ENCODE results near the gene SH2D3C. TPM values are rescaled to one million over a fixed set of nuclear protein-coding genes. Genes with fewer than 3 reads are reported as not detected.
"Not testable (repeated sequence)": the region's sequence is repeated elsewhere in the genome, so short reads cannot be mapped to it uniquely, and the experiment has no call there.

Gene SH2D3C
- polyA plus RNA-seq, 3 donors = 13.2 to 17.6 (median 16.1) TPM

DNA sequence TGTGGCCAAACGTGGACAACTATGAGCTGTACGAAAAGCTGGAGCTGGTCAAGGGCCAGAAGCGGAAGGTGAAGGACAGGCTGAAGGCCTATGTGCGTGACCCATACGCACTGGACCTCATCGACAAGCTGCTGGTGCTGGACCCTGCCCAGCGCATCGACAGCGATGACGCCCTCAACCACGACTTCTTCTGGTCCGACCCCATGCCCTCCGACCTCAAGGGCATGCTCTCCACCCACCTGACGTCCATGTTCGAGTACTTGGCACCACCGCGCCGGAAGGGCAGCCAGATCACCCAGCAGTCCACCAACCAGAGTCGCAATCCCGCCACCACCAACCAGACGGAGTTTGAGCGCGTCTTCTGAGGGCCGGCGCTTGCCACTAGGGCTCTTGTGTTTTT, 10.7 kb upstream of the SH2D3C start:
- DNase-seq (ENCODE audit: extremely low read depth in 1 of 11, low read depth in 9 of 11, low spot score in 4 of 11) = no peak

DNA sequence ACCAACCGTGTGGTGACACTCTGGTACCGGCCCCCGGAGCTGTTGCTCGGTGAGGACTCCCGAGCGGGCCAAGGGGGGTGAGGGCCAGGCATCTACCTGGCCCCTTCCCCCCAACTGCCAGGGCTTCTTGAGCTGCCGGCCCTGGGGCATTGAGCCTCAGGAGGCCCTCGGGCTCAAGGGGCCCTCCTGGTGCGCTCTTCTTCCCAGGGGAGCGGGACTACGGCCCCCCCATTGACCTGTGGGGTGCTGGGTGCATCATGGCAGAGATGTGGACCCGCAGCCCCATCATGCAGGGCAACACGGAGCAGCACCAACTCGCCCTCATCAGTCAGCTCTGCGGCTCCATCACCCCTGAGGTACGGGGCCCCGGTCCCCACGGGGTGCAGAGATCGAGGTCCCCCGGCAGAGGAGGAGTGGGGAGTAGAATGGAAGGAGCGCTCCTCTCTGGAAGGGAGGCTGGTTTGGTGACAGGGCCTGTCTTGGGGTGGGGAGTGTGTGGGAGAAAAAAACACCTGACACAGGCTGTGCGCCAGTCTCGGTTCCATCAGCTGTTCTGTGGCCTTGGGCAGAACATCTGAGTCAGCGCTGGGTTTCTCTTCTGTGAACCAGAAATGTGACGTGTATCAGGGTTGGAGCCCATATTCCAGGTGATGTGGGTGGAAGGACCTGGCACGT, 10.0 kb upstream of the SH2D3C start:
- no peak for DNase-seq (ENCODE audit: extremely low read depth in 1 of 11, low read depth in 9 of 11, low spot score in 4 of 11)

DNA sequence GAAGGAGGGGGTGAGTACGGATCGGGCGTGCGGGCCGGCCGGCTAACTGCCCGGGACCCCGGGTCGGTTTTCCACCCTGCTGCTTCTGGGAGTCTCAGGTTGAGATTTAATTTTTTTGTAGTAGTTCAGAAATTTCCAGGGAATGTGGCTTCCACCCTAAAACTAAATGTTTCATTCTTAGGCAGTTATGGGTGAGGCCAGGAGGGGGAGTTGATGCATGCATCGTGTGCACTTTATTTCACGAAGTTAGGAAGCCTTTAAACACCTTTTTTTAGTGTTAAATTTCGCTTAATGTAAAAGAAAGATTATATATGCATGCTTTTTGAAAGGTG, 8.3 kb upstream of the SH2D3C start:
- no peak for DNase-seq (ENCODE audit: extremely low read depth in 1 of 11, low read depth in 9 of 11, low spot score in 4 of 11)

DNA sequence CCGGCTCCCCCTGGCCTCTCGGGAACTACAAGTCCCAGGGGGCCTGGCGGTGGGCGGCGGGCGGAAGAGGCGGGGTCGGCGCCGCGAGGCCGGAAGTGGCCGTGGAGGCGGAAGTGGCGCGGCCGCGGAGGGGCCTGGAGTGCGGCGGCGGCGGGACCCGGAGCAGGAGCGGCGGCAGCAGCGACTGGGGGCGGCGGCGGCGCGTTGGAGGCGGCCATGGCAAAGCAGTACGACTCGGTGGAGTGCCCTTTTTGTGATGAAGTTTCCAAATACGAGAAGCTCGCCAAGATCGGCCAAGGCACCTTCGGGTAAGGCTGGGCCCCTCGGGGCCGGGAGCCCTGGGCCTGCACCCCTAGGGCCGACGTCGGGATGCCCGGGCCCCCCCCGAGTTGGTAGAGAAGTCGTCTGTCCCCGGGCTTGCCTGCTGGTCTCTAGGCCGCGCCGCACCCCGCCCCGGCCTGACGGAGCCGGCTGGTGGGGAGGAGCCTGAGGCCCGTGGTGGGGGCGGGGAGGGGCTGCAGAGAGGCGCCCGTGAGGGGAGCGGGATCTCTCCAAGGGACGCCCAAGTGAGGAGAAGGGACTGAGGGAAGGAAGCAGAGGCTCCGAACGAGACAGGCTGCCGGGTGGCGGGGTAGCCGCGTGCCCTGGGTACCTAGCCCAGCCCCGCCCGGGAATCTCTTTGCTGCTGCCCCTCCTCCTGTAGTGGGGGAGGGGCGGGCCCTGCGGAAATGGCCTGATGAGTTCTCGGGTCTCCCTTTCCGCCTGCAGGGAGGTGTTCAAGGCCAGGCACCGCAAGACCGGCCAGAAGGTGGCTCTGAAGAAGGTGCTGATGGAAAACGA, 7.7 kb upstream of the SH2D3C start, which contains the start of gene CDK9:
Gene CDK9, plus strand, starts transcription at position 102 of the 840 bp plus-strand sequence. Its CDS starts 115 bp downstream, at position 217.
- peak in 7 of 11 donors; percentile 75 to 87 (median 85) for DNase-seq (ENCODE audit: extremely low read depth in 1 of 11, low read depth in 9 of 11, low spot score in 4 of 11)

DNA sequence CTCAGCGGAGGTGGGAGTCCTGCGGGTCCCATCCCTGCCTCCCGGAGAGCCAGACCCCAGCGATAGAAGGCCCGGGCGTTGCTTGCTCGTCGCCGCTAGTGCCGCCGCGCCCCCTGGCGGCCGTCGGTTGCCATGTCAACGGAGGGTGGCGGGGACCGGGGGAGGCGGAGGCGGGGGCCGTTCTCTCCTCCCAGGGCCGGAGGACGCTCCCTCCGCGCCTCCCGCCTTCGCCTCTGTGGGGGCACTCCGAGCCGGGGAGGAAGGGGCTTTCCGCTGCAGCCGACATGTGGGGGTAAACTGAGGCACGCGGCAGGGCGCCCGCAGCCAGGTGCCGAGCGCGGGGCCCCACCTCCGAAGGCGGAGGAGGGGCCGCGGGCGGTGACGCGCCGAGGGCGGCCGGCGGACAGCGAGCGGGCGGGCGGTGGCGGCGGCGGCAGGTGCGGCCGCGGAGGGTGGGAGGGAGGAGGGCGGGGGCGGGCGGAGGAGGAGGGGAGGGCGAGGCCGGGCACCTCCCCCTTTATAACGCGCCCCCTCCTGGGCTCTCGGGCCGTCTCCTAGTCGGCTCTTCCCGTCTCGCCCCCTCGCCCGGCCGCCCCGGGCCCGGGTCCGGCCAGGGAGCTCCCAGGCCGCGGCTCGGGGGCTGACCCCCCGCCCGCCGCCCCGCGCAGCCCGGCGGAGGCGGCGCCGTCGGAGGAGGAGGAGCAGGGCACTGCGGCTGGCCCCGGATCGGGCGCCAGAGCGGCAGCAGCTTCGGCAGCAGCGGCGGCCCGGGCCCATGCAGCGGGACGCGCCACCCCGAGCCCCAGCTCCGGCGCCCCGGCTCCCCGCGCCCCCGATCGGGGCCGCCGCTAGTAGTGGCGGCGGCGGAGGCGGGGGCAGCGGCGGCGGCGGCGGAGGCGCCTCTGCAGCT, 6.8 kb upstream of the SH2D3C start:
- peak in 7 of 11 donors; percentile 72 to 88 (median 84) for DNase-seq (ENCODE audit: extremely low read depth in 1 of 11, low read depth in 9 of 11, low spot score in 4 of 11)

DNA sequence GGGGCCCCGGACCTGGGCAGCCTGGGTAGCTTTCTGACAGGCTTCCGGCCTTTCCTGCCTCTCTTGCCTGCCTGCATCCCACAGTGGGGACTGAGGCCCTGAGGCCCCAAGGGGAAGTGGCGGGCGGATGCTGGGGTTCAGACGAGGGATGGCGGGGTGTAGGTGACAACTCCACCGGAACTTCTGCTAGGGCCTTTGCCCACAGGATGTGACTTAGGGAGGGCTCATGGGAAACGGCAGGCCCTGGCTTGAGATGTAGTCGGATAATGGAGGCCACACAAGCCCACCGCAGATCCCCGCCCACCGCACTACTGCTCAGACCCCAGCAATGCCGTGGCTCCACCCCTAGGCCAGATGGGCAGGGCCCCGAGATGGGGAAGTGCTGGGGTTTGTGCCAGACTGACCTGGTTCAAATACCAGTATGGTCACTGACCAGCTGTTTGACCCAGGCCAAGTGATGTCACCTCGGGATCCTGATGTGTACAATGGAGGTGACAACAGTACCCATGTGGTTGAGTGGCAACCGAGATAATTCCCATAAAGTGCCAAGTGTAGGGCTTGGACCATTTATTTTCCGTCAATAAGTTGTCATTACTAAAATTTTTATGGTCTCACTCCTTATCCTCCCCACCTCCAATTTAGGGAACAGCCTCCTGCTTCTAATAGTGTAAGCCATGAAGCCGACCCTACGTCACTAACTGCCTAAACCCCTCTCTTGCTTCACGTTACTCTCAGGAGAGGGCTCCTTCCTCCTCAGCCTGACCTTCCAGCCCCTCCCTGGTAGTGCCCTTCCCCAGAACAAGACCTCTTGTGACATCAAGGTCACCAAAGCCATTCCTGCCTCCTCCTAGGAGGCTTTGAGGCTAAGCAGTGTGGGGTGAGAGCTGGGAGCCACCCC, 4.9 kb upstream of the SH2D3C start:
- DNase-seq (ENCODE audit: extremely low read depth in 1 of 11, low read depth in 9 of 11, low spot score in 4 of 11) = no peak

DNA sequence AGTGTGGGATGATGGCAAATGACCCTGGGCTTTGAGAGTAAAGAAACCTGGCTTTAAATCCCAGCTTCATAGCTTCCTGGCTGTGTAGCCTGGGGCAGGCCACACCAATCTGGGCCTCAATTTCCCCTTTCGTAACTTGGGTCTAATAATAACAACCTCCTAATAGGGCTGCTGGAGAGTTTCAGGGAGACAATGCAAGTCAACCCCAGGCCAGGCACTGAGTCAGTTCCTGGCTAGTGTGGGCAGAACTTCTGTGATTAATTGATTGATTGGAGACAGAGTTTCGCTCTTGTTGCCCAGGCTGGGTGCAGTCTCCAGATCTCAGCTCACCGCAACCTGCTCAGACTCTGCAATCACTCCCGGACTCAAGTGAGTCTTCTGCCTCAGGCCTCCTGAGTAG, 3.3 kb upstream of the SH2D3C start:
- no peak for DNase-seq (ENCODE audit: extremely low read depth in 1 of 11, low read depth in 9 of 11, low spot score in 4 of 11)

DNA sequence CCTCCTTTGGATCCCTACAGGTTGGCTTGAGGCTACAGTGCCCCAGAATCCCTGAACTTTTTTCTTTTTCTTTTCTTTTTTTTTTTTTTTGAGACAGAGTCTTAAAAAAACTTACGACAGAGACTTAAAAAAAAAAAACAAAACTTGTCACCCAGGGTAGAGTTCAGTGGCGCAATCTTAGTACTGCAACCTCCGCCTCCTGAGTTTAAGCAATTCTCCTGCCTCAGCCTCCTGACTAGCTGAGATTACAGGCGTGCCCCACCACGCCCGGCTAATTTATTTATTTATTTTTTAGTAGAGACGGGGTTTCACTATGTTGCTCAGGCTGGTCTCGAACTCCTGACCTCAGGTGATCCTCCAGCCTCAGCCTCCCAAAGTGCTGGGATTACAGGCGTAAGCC, 2.4 kb upstream of the SH2D3C start:
- not testable (repeated sequence) for DNase-seq (ENCODE audit: extremely low read depth in 1 of 11, low read depth in 9 of 11, low spot score in 4 of 11)

DNA sequence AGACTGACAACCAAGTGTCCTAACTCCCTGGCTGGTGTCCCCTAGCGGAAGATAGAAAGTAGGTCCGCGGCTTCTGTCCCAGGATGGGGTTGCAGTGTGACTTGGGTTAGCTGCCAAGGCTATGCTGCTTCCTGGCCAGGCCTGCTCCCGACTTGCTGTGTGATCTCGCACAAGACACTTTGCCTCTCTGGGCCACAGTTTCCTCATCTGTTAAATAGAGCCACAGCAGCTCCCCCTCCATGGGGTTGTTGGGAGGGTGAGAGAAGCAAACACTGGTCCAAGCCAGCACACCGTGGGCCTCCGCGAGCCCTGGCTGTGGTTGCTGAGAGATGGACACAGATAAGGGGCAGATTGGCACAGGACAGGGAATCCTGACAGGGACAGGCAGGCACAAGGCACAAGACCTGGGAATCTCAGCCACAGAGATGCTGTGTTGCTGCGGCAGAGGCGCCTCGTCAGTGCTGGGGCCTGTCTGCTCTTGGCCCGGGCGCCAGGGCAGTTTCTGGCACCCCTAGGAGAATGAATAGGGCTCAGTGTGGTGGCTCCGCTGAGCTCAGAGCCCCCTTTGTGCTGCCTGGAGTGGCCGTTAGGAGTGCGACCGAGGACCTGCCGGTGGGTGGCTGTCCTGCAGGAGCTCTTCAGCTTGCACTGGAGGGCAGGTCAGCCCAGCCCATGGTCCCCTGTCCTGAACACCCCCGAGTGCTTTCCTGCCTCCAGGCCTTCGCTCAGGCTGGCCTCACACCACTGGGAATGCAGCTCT, 1.8 kb upstream of the SH2D3C start:
- no peak for DNase-seq (ENCODE audit: extremely low read depth in 1 of 11, low read depth in 9 of 11, low spot score in 4 of 11)

DNA sequence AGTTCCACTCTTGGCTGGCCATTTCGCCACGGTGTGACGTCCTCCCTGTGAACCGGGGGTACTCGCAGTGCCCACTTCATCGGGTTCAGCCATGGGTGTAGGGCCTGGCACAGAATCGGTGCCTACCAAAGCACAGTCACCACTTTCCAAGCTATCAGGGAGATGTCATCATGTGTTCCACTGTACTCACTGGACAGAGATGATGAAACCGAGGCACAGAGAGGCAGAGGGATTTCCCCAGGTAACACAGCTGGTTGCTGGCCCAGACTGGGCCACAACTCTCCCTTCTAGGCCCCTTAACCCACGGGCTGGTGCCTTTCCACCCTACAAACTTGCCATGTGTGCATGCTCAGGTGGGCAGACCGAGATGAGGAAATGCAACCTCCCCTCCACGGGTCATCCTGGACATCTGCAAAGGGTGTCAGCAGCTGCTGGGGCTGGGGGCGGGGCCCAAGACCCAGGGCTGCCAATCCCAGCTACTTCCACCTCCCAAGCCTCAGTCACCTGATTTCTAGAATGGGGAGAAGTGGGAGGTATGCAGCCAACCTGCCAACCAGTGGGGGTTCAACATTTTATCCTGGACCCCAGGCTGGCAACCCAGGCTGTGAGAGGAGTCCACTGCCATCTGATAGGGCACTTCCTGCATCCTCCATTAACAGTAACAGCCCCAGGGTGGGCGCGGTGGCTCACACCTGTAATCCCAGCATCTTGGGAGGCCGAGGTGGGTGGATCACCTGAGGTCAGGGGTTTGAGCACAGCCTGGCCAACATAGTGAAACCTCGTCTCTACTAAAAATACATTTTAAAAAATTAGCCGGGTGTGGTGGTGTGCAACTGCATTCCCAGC, 893 bp upstream of the SH2D3C start:
- DNase-seq (ENCODE audit: extremely low read depth in 1 of 11, low read depth in 9 of 11, low spot score in 4 of 11) = no peak

DNA sequence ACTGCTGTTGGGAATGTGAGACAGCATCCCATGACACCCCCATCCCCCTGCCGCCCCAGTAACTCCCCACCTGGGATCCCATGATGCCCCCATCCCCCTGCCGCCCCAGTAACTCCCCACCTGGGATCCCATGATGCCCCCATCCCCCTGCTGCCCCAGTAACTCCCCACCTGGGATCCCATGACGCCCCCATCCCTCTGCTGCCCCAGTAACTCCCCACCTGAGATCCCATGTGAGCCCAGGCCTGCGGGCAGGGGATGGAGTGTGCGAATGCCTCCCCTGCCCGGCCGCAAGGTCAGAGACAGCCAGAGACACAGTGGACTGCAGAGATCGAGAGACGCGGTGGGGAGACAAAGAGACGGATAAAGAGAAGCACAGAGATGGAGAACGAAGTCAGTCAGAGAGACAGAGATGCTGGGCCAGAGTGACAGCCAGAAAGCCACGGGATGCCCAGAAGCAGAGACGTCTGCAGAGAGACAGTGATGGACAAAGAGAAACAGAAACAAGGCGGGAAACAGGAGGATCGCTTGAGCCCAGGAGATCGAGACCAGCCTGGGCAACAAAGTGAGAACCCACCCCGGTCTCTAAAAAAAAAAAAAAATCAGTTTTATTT, 992 bp downstream of the SH2D3C start:
- no peak for DNase-seq (ENCODE audit: extremely low read depth in 1 of 11, low read depth in 9 of 11, low spot score in 4 of 11)

DNA sequence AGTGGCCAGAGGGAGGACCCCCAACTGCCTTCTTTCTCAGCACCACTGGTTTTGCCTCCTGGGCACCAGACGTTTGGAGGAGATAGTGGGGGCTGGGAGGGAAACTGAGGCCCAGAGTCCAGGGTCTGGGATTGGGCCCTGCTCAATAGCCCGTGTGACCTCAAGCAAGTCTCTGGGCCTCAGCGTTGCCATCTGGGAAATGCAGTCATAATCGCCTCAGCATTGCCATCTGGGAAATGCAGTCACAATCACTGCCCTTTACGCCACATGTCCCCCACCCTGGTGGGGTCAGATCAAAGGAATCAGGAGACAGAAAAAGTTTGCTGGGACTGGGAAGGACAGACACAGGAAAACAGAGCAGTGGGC, 1.6 kb downstream of the SH2D3C start:
- DNase-seq (ENCODE audit: extremely low read depth in 1 of 11, low read depth in 9 of 11, low spot score in 4 of 11) = no peak

DNA sequence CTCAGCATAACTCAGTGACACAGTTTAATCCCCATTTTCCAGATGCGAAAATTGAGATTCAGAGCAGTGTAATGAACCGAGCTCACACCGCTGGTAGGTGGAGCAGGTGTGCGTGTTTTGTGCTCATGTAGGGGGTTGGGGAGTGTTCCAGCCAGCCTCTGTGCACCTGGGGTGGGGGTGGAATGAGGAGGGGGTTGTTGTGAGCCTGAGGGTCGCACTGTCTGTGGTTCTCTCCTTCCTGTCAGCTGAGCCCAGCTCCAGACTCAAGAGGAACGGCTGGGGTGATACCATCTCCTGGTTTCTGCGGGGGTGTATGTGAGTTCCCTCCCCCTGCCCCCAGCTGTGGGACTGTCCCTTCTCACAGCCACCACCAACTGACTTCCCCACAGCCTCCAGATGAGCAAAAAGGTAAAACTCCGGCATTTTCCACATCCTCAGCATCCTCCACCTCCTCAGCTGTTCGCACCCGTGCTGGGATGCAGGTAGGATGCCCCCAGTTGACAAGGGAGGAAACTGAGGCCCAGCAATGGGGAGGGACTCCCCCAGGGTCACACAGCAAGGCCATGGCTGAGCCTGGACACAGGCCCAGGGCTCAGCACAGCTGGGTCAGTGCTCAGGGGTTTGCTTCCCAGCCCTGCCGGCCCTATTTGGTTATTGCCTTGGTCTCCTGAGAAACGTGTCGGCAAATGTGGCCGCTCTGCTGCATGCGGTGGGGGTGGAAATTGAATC, 2.1 kb downstream of the SH2D3C start:
- DNase-seq (ENCODE audit: extremely low read depth in 1 of 11, low read depth in 9 of 11, low spot score in 4 of 11) = no peak

DNA sequence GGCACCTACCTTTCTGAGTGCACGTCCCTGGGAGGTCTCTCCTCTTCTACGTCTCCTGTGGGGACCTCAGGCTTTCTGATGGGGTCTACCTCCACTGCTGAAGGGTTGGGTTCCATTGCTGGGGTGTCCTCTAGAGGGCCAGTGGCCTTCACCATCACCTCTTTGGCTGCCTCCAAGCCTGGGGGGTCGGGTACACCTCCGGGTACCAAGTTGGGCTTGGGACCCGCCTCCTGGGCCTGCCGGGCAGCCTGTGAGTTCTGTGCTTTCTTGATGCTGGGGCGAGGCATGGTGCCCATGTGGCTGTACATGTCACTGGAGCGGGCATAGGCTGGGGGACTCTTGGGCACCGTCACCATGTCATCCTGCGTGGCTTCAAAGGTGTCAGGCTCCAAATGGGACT, 4.5 kb downstream of the SH2D3C start:
- DNase-seq (ENCODE audit: extremely low read depth in 1 of 11, low read depth in 9 of 11, low spot score in 4 of 11) = no peak

DNA sequence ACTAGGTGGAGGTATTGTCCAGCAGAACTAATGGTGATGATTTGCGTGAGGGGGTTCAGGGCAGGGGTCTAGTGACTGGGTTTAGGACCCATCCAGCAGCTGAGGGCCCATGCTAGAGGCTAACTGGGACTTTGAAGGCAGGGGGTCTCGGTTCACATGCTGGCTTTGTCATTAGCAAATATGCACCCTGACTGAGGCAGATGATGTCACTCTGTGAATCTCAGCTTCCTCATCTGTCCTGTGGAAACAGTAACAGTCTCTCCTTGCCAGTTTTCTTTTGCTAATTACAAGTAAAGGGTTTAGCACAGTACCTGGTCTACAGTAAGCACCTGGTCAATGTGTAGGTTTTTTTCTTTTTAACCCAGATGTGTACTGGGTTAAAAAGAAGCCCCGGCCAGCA, 5.2 kb downstream of the SH2D3C start:
- DNase-seq (ENCODE audit: extremely low read depth in 1 of 11, low read depth in 9 of 11, low spot score in 4 of 11) = no peak

DNA sequence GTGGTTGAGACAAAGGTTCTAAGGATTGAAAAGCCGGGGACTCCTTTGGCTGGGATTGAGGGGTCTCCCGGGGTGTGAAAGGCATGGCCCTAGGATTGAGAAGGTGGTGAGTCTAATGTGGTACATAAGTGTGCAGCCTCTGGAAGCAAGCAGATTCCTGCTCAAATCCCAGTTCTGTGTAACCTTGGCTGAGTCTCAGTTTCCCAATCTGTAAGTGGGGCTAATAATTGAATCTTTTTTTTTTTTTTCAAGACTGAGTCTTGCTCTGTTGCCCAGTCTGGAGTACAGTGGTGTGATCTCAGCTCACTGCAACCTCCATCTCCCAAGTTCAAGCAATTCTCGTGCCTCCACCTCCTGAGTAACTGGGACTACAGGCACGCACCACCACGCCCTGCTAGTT, 5.9 kb downstream of the SH2D3C start:
- DNase-seq (ENCODE audit: extremely low read depth in 1 of 11, low read depth in 9 of 11, low spot score in 4 of 11) = no peak
